ENCODE data around the gene CDYL.

Gene CDYL

GRCh38 chr6:4941782-4942672, 165.8 kb downstream of the CDYL start:
- no peak for DNase-seq (ENCODE audit: low read depth, low spot score)
- no peak overlapping the region for H3K4me3 ChIP-seq (ENCODE audit: low read length)

GRCh38 chr6:4942673-4943009, 166.4 kb downstream of the CDYL start:
- no peak overlapping the region for H3K4me3 ChIP-seq (ENCODE audit: low read length)
- no peak for DNase-seq (ENCODE audit: low read depth, low spot score)

GRCh38 chr6:4943716-4944115, 167.5 kb downstream of the CDYL start:
- DNase-seq (ENCODE audit: low read depth, low spot score): no peak
- no peak overlapping the region for H3K4me3 ChIP-seq (ENCODE audit: low read length)

GRCh38 chr6:4944325-4944724, 168.1 kb downstream of the CDYL start:
- no peak for DNase-seq (ENCODE audit: low read depth, low spot score)
- H3K4me3 ChIP-seq (ENCODE audit: low read length): no peak overlapping the region

- no peak for DNase-seq (ENCODE audit: low read depth, low spot score)
- no peak overlapping the region for H3K4me3 ChIP-seq (ENCODE audit: low read length)
Observed at GRCh38 chr6:4946521-4946920, 170.3 kb downstream of the CDYL start.

- no peak for DNase-seq (ENCODE audit: low read depth, low spot score)
- no peak overlapping the region for H3K4me3 ChIP-seq (ENCODE audit: low read length)
Observed at GRCh38 chr6:4947716-4948115, 171.5 kb downstream of the CDYL start.

GRCh38 chr6:4948781-4949450, 172.7 kb downstream of the CDYL start:
- no peak overlapping the region for H3K4me3 ChIP-seq (ENCODE audit: low read length)
- no peak for DNase-seq (ENCODE audit: low read depth, low spot score)

GRCh38 chr6:4950076-4950475, 173.9 kb downstream of the CDYL start:
- no peak overlapping the region for H3K4me3 ChIP-seq (ENCODE audit: low read length)
- no peak for DNase-seq (ENCODE audit: low read depth, low spot score)

GRCh38 chr6:4950836-4951533, 174.8 kb downstream of the CDYL start:
- no peak for DNase-seq (ENCODE audit: low read depth, low spot score)
- no peak overlapping the region for H3K4me3 ChIP-seq (ENCODE audit: low read length)

- no peak overlapping the region for H3K4me3 ChIP-seq (ENCODE audit: low read length)
- DNase-seq (ENCODE audit: low read depth, low spot score): no peak
Observed at GRCh38 chr6:4953440-4953839, 177.2 kb downstream of the CDYL start.

GRCh38 chr6:4956625-4957024, 180.4 kb downstream of the CDYL start:
- no peak for DNase-seq (ENCODE audit: low read depth, low spot score)
- no peak overlapping the region for H3K4me3 ChIP-seq (ENCODE audit: low read length)

- no peak overlapping the region for H3K4me3 ChIP-seq (ENCODE audit: low read length)
- no peak for DNase-seq (ENCODE audit: low read depth, low spot score)
Observed at GRCh38 chr6:4957521-4958231, 181.5 kb downstream of the CDYL start.

- no peak for DNase-seq (ENCODE audit: low read depth, low spot score)
- no peak overlapping the region for H3K4me3 ChIP-seq (ENCODE audit: low read length)
Observed at GRCh38 chr6:4958624-4959023, 182.4 kb downstream of the CDYL start.

- no peak for DNase-seq (ENCODE audit: low read depth, low spot score)
- no peak overlapping the region for H3K4me3 ChIP-seq (ENCODE audit: low read length)
Observed at GRCh38 chr6:4961322-4962168, 185.3 kb downstream of the CDYL start.

- no peak for DNase-seq (ENCODE audit: low read depth, low spot score)
Observed at GRCh38 chr6:4962905-4963304, 186.7 kb downstream of the CDYL start.

GRCh38 chr6:4964675-4965561, 188.7 kb downstream of the CDYL start:
- no peak for DNase-seq (ENCODE audit: low read depth, low spot score)
- no peak overlapping the region for H3K4me3 ChIP-seq (ENCODE audit: low read length)

More at GRCh38 chr6:4962905-4963304, 186.7 kb downstream of the CDYL start:
- H3K4me3 ChIP-seq (ENCODE audit: low read length): no peak overlapping the region

GRCh38 chr6:4965562-4966389, 189.6 kb downstream of the CDYL start:
- DNase-seq (ENCODE audit: low read depth, low spot score): no peak

More at GRCh38 chr6:4965562-4966389, 189.6 kb downstream of the CDYL start:
- no peak overlapping the region for H3K4me3 ChIP-seq (ENCODE audit: low read length)

All from Jurkat, Clone E6-1 (cell line).